Middle frontal gyrus (tissue), 1 donor: ENCODE results near the gene RUNX1.

ENCODE experiments used
- DNase-seq: peaks from one replicate; pipeline ENCODE4 v3.0.0-alpha.2; 2015; ENCODE audit warnings: low spot score; ENCODE audit errors: extremely low spot score

The RUNX1 gene

DNA sequence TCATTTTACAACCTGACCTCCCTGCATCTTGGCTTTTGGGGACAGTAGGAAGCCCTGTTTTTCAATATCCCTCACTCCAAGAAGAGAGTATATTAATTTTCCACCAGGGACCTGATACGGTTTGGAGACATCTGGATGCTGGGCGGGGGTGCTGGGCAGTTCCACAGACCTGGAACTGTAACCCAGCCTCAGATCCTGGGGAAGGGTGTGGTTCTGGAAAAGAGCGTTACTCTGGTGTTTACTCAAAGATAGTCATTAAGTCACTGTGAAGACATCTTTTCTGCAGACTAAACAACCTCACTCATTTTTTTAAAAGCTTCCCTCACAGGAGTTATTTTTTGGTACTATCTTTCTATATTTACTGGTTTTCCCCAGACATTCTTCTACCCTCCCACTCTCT is 190.5 kb downstream of the RUNX1 start:
- no peak for DNase-seq

- DNase-seq, result no peak
Measured at GRCh38 chr21:34857874-34858273, 191.2 kb downstream of the RUNX1 start.

GRCh38 chr21:34857122-34857713 is 191.9 kb downstream of the RUNX1 start:
- no peak for DNase-seq

- DNase-seq, result no peak
Measured at GRCh38 chr21:34852448-34852847, 196.7 kb downstream of the RUNX1 start.

GRCh38 chr21:34850166-34850690 is 198.9 kb downstream of the RUNX1 start:
- no peak for DNase-seq

DNA sequence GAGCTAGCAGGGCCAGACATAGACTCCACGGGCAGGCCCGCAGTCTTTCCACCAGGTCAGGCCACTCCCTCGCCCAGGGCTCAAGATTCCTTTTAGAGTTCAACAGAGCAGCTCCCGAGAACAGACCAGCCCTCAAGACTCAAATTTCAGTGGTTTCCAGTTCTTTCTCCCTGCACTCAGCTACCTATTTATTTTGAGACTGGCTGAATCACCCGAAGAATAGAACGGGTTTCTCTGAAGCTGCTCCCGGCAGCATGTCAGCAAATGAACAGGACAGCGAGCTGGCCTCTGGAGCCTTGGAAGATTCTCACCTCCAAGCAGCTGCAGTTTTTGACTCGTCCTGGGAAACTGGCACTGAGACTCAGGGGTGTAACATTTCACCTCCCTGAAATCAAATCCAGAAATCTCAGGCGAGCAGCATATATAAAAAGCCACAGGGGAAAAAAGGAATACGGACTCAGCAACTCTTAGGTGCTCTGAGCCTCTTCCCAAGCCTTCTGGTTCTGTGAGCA is 202.4 kb downstream of the RUNX1 start:
- no peak for DNase-seq

DNA sequence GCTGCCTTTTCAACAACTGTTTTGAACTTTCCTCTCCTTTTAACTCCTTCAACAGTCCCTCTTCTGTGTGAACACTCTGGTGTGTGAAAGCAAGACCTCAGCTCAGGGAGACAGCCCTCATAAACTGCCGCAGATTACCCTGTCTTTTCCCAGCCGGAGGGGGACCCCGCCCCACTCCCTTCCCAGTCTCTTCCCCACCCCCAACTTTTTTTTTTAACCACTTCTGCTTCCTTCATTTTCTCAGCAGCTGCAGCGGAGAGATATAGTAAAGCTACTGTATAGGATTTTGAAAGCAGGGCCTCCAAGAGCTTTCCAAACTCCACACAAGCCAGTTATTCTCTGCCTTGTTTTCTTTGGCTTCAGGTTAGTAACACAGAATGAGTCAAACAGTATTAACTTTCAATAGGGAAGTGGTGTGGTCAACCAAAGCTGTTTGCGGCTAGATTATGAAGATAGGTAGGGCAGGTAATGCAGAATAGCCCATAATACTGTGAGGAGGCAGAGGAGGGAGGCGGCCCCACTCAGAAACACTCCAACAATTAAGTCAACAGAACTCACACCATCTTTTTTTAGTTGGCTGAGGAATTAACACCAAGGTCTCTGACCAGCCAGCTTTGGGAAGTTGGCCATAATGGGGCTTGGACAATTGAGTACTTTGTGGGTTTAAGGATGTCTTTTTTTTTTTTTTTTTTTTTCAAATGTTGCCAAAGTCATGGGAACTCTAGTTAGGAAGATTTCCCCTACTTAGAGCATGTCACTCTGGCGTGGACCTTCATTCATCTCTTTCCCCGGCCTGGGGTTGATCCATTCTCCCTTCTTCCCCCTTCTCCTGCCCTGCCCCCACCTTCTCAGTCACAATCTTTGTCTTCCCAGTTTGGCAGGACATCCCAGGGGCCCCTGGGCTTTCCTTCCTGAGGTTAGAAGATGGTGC is 203.3 kb downstream of the RUNX1 start:
- no peak for DNase-seq

GRCh38 chr21:34844924-34845238 is 204.2 kb downstream of the RUNX1 start:
- no peak for DNase-seq

- no peak for DNase-seq
Measured at GRCh38 chr21:34844013-34844923, 204.8 kb downstream of the RUNX1 start.

- DNase-seq, result no peak
Measured at GRCh38 chr21:34843562-34843961, 205.5 kb downstream of the RUNX1 start.

DNA sequence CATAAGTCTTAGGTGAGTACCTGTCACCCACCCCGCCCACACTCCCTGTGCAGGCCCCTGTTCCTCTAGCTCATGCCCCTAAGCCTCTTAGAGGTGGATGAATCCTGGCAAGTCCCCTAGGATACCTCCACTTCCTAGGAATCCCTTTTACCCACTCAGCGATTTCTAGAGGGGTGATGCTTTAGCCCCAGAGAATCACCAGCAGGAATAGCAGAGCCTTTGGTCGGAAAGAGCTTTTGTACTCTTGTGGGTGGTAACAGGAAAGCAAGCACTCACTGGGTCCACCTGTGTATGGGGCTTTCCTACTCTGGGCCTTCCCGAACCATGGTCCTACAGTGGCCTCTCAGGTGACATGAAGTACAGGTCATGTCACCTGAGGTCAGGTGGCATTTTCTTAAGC is 207.9 kb downstream of the RUNX1 start:
- no peak for DNase-seq

DNA sequence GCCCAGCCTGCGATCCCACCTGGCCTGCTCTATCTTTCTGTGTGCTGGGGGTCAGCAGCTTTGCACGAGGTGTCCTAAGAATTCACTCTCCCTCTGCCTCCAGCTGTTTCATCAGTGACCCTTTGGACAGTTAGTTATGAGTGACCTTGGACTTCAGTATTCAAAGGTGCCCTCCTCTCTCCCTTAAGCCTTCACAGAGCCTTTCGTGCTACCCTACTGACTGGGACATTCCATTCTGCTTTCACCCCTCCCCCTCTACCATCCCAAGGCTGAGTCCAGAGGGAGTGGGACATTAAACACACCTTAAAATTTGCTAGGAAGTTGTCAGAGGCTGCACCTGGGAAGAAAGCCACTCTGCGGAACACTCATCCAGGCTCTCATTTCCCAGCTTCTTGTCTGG is 208.4 kb downstream of the RUNX1 start:
- DNase-seq, result no peak

GRCh38 chr21:34838956-34839820 is 209.9 kb downstream of the RUNX1 start:
- DNase-seq, result no peak

GRCh38 chr21:34836933-34837505 is 212.1 kb downstream of the RUNX1 start:
- DNase-seq, result no peak

DNA sequence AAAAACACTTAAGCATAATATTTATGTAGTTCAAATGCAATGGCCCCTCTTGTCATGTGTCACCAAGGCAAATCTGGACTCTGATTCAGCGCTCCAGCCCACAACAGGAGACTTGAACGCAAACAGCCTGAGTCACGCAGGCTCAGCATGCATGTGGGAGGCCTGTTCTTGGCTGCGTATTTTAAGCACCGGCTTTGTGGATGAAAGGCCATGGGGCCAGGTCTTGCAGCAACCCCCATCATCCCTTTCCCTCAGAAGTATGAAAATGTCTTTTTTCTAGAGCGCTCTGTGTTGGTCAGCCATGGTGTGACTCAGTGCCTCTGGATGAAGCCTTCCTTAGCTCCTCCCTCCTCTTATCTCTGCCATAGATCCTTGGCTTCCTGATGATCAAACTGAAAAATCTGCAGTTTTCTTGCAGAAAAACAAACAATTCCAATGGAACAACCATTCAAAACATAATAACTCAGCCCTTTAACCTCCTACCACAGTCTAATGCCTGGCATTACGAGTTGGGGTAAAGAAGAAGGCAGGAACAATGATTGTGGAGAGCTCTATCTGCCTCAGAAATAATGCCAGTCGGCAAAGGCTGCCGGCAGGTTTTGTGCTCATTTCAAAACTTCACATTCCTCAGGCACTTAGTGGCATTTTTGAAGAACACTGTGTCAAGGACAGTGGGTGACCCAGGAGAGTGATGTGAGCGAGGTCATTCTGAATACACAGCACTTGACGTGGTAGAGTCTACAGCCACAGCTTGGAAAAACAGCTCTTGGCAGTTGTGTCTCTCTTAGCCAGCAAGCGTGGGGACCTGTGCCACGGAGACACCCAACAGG is 212.8 kb downstream of the RUNX1 start:
- no peak for DNase-seq

DNA sequence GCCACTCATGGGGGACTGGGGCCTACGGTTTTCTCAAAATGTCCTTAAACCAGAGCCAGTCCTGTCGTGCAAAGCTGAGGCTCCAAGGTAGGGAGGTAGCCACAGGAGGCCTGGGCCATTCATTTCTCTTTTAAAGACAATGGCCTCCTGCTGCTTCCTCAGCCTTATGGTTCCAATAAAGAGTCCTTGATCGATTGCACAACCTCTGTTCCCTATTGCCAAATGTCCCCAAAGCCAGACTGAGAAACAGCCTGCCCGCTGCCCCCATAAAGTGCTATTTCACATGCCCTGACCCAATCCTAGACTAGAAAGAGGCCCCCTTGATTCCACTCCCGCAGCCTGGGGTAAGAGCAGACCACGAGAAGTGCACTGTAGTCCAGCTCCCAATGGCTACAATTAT is 213.6 kb downstream of the RUNX1 start:
- no peak for DNase-seq

DNA sequence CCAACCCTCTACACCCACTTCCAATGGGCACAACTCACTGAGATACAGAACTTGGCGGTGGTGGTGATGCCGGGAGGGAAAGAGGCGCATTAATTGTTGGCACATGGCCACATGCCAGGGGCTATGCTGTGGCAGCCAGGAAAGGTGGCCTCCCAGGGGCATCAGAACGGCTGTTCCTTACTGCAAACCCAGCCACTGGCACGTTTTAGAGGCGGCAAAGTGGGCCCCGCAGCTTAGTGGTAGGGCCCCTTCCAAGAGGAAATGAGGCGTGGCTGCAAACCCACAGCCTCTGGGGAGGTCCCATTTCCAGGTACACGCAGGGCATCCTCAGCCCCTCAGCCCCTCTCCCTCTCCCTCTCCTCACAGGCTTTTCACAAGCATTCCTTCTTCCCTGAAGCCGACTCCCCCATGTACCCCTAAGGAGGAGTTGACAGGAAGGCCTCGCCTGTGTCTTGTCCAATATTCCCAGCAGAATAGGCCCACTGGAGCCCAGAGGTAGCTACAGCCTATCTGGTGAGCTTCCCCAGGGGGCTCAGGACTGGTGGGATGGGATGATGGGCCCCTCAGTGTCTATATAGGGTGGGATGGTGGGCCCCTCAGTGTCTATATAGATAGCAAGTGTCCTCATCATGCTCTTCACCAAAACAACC is 214.1 kb downstream of the RUNX1 start:
- no peak for DNase-seq

DNA sequence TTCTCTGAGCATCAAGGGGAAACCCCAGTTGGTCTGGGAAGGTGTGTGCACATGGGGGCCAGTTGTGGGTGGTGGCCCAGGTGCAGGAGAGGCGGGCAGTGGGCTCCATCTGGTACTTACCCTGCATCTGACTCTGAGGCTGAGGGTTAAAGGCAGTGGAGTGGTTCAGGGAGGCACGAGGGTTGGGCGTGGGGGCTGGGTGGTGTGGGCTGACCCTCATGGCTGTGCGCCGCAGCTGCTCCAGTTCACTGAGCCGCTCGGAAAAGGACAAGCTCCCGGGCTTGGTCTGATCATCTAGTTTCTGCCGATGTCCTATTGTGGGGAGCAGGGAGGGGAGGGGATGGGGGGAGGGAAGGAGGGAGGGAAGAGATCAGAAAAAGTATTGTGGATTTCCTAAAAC is 214.8 kb downstream of the RUNX1 start:
- DNase-seq, result no peak

DNA sequence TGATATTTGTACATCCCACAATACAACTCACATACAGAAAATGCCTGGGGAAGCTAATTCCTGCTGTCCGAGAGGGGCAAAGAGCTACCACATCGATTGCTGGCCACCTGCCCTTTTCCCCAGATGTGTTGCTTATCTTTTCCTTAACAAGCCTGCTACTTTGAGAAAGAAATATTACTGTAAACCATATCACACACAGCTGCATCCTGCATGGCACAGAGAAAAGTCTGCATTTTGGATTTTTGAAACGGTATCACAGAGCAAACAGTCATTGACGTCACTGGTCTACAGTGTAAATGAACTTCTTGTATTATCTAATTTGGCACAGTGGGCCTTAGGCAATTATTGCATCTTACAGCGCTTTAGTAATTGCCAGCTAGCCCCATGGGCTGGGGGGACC is 215.6 kb downstream of the RUNX1 start:
- no peak for DNase-seq
